Ishikawa (cell line): ENCODE results near the gene IFT43.

Experiments
- CEBPB ChIP-seq: IDR thresholded peaks from 2 replicates; pipeline ENCODE4 v1.6.1; 2012
- CREB1 ChIP-seq: IDR thresholded peaks from 2 replicates; pipeline ENCODE4 v1.6.1; 2012; ENCODE audit warnings: low read depth
- EGR1 ChIP-seq: IDR thresholded peaks from 2 replicates; pipeline ENCODE4 v1.6.1; 2012
- EP300 ChIP-seq: IDR thresholded peaks from 2 replicates; pipeline ENCODE4 v1.6.1; 2012; ENCODE audit warnings: borderline replicate concordance
- FOXM1 ChIP-seq: IDR thresholded peaks from 2 replicates; pipeline ENCODE4 v1.6.1; 2012; ENCODE audit warnings: low read depth, borderline replicate concordance
- NFIC ChIP-seq: IDR thresholded peaks from 2 replicates; pipeline ENCODE4 v1.6.1; 2012
- RAD21 ChIP-seq: IDR thresholded peaks from 2 replicates; pipeline ENCODE4 v1.6.1; 2012; ENCODE audit warnings: low read depth
- TAF1 ChIP-seq: IDR thresholded peaks from 2 replicates; pipeline ENCODE4 v1.6.1; 2012; ENCODE audit warnings: low read depth, mild to moderate bottlenecking
- TCF12 ChIP-seq: IDR thresholded peaks from 2 replicates; pipeline ENCODE4 v1.6.1; 2012; ENCODE audit warnings: low read depth
- TEAD4 ChIP-seq: IDR thresholded peaks from 2 replicates; pipeline ENCODE4 v1.6.1; 2012
- USF1 ChIP-seq: IDR thresholded peaks from 2 replicates; pipeline ENCODE4 v1.6.1; 2012
- YY1 ChIP-seq: IDR thresholded peaks from 2 replicates; pipeline ENCODE4 v1.6.1; 2012; ENCODE audit warnings: low read depth
- ZBTB7A ChIP-seq: IDR thresholded peaks from 2 replicates; pipeline ENCODE4 v1.6.1; 2012; ENCODE audit warnings: low read depth
- TF ChIP-seq, protein P1 (sequence below): IDR thresholded peaks from 2 replicates; pipeline ENCODE4 v1.6.1; 2012
- TF ChIP-seq, protein P2 (sequence below): IDR thresholded peaks from 2 replicates; pipeline ENCODE4 v1.6.1; 2012; ENCODE audit warnings: low read depth, mild to moderate bottlenecking

The IFT43 gene

GRCh38 chr14:76093077-76093476 lies 107.5 kb downstream of the IFT43 start:
- TF ChIP-seq ZBTB7A (no peak), YY1 (no peak), EP300 (no peak), CEBPB (no peak), FOXM1 (no peak), RAD21 (no peak), TCF12 (no peak), TAF1 (no peak), CREB1 (no peak), NFIC (no peak)
- TF ChIP-seq, protein P1, sequence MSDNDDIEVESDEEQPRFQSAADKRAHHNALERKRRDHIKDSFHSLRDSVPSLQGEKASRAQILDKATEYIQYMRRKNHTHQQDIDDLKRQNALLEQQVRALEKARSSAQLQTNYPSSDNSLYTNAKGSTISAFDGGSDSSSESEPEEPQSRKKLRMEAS: no peak
- TF ChIP-seq, protein P2, sequence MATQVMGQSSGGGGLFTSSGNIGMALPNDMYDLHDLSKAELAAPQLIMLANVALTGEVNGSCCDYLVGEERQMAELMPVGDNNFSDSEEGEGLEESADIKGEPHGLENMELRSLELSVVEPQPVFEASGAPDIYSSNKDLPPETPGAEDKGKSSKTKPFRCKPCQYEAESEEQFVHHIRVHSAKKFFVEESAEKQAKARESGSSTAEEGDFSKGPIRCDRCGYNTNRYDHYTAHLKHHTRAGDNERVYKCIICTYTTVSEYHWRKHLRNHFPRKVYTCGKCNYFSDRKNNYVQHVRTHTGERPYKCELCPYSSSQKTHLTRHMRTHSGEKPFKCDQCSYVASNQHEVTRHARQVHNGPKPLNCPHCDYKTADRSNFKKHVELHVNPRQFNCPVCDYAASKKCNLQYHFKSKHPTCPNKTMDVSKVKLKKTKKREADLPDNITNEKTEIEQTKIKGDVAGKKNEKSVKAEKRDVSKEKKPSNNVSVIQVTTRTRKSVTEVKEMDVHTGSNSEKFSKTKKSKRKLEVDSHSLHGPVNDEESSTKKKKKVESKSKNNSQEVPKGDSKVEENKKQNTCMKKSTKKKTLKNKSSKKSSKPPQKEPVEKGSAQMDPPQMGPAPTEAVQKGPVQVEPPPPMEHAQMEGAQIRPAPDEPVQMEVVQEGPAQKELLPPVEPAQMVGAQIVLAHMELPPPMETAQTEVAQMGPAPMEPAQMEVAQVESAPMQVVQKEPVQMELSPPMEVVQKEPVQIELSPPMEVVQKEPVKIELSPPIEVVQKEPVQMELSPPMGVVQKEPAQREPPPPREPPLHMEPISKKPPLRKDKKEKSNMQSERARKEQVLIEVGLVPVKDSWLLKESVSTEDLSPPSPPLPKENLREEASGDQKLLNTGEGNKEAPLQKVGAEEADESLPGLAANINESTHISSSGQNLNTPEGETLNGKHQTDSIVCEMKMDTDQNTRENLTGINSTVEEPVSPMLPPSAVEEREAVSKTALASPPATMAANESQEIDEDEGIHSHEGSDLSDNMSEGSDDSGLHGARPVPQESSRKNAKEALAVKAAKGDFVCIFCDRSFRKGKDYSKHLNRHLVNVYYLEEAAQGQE: no peak

GRCh38 chr14:76096257-76096656 lies 110.7 kb downstream of the IFT43 start:
- TF ChIP-seq CREB1 (no peak), EP300 (no peak), CEBPB (no peak), TEAD4 (no peak), USF1 (no peak), NFIC (no peak), RAD21 (no peak), TCF12 (no peak), YY1 (no peak)
- TF ChIP-seq, protein P2: no peak

GRCh38 chr14:76097547-76097946 lies 112.0 kb downstream of the IFT43 start:
- TF ChIP-seq CEBPB (no peak), ZBTB7A (no peak), TAF1 (no peak), NFIC (no peak), CREB1 (no peak), EP300 (no peak), EGR1 (no peak), TCF12 (no peak), TEAD4 (no peak), YY1 (no peak), RAD21 (no peak), USF1 (no peak)
- TF ChIP-seq, protein P1: no peak
- TF ChIP-seq, protein P2: no peak

- TF ChIP-seq TEAD4 (no peak), NFIC (no peak), ZBTB7A (no peak), CEBPB (no peak), TAF1 (no peak), YY1 (no peak), RAD21 (no peak), USF1 (no peak), FOXM1 (no peak), TCF12 (no peak), CREB1 (no peak), EP300 (no peak), EGR1 (no peak)
- TF ChIP-seq, protein P1: no peak
- TF ChIP-seq, protein P2: no peak
Measured at GRCh38 chr14:76098047-76098446, 112.5 kb downstream of the IFT43 start.
